Activated T-helper 1 cell treated with anti-CD3 and anti-CD28 coated beads, Interleukin-12 subunit alpha, Interleukin-12 subunit beta, Interleukin-2, Interleukin-4 antibody, amounts not matched to agents 30 ng/mL and 10 ng/mL and 1 ng/mL, durations not matched to agents 14 hours and 24 hours and 36 hours (primary cell): Measurements from ENCODE around the gene B4GALT2. TPM values are rescaled to one million over a fixed set of nuclear protein-coding genes. Genes with fewer than 3 reads are reported as not detected.

Experiments
- DNase-seq: peaks from one replicate; pipeline ENCODE4 v3.0.0; 2021; ENCODE audit warnings: low spot score
- H3K27ac Mint-ChIP-seq: one replicate; pipeline ENCODE4 v1.8.0; 2021; ENCODE audit warnings: mild to moderate bottlenecking, mixed read lengths
- H3K27me3 Mint-ChIP-seq: one replicate; pipeline ENCODE4 v1.8.0; 2022; ENCODE audit warnings: mild to moderate bottlenecking, moderate library complexity, mixed read lengths; ENCODE audit not compliant: insufficient read depth
- H3K36me3 Mint-ChIP-seq: one replicate; pipeline ENCODE4 v1.8.0; 2021; ENCODE audit warnings: low read depth, mixed read lengths
- H3K4me1 Mint-ChIP-seq: one replicate; pipeline ENCODE4 v1.8.0; 2021; ENCODE audit warnings: low read depth, mixed read lengths
- H3K4me3 Mint-ChIP-seq: one replicate; pipeline ENCODE4 v1.8.0; 2021; ENCODE audit warnings: mild to moderate bottlenecking, moderate library complexity, mixed read lengths
- H3K9me3 Mint-ChIP-seq: one replicate; pipeline ENCODE4 v1.8.0; 2021; ENCODE audit warnings: mixed read lengths
- intact Hi-C: fragments of 100-400 bp; cut with micrococcal nuclease; formaldehyde crosslinking; loops from one replicate; pipeline ENCODE4 v1.15.1; 2024
- total RNA-seq: library from RNA; stranded (reverse); gene quantifications from 2 replicates; pipeline ENCODE4 v1.2.3, GENCODE V29; 2022

The B4GALT2 gene
- total RNA-seq, 1 donor from 2014 or later: 51.3 TPM

DNA sequence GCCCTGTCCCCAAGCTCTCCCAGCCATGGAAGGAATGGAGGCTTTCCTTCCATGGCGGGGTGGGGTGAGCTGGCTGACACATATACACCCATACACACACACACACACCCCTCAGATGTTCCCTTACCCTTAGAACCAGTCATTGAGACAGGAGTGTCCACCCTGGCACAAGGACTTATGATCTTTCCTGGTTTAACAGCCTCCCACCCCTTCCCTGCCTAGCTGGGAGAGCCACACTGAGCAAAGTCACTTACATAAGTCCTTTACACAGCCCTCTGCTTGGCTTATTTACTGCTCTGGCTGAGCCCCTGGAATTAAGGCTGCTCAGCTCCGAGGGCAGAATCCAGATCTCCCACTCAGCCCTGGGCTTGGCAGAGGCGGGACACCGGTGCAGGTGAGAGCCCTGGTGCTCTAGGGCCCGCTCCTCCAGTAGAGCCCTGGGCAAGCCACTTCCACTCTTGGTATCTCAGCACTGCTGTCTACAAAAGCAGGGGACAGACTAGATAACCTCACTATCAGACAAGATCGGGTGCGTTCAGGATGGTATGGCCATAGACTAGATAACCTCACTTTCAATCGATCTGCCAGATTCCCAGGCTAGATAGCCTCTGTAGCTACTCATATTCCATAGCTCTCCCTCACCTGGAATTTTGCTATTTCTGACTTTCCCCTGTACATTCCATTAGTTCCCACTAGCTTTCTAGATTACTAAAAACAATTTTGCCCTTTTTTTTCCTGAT, 35.5 kb downstream of the B4GALT2 start:
- peaks cover 4% of the 10 kb centered on the region for H3K27me3 Mint-ChIP-seq
- no peaks in the 10 kb centered on the region for H3K9me3 Mint-ChIP-seq
- H3K36me3 Mint-ChIP-seq: no peaks in the 10 kb centered on the region
- H3K4me3 Mint-ChIP-seq: no peak overlapping the region
- H3K4me1 Mint-ChIP-seq: no peaks in the 10 kb centered on the region
- no peak overlapping the region for H3K27ac Mint-ChIP-seq
- intact Hi-C loops: no loop called here
- DNase-seq: no peak

DNA sequence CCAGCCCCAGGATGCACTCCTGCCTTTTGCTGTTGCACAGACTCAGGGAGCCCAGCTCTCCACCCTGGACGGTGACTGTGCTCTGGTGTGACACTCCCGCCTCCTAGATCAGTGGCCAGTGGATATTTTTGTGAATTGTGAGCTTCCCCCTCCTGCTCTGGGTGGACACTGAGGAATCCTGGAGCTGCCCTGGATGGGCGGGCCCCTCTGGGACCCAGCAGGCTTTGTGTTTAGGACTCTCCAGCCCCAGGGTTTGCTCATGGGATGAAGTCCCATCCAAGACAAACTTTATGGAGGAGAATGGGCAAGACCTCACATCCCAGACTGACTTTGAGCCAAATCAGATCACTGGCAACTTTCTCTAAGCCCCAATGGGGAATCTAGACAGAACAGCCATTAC, 36.2 kb downstream of the B4GALT2 start:
- intact Hi-C loops: no loop called here

DNA sequence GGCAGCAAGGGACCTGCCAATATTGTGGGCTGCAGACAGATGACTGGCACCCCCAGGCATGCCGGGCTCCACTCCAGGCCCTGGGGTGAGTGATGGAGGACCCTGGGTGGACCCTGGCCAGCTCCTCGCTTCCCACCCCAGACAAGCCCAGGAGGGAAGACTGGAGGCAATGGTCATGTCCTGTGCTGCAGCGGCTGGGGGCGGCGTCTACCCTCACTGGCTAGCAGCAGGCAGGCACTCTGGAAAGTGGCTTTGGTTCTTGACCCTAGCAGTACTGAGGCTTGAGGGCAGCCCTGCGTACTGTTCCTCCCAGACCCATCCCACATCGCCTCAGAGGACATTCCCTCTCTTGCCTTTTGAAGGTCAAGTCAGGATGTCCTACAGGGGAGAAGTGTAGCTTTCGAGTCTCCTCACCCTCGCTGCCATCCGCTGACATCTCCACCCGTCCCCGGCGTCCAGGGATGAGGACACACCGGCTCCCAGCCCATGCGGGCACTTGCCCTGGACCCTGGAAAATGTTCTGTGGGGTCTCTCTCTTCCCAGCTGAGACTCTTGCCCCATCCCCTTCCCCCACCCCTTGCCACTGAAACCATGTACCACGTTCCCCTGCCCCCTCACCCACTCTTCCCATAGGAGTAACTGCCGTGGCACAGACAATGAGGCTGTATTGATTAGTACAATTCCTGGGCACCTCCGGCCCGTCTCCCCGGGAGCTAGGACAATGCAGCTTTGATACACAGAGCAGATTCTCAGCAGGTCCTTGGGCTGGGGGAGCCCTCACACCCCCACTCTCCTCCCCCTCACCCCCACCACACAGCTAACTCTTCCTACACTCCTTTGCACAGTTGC, 37.3 kb downstream of the B4GALT2 start:
- Mint-ChIP-seq H3K27ac (no peak overlapping the region), H3K9me3 (no peaks in the 10 kb centered on the region), H3K4me1 (no peaks in the 10 kb centered on the region), H3K4me3 (no peak overlapping the region), H3K36me3 (no peaks in the 10 kb centered on the region), H3K27me3 (peaks cover 2% of the 10 kb centered on the region)
- no peak for DNase-seq
- intact Hi-C loops: no loop called here

More for the DNA sequence above, 36.2 kb downstream of the B4GALT2 start:
- no peak overlapping the region for H3K4me3 Mint-ChIP-seq
- H3K9me3 Mint-ChIP-seq: no peaks in the 10 kb centered on the region
- H3K27me3 Mint-ChIP-seq: peaks cover 2% of the 10 kb centered on the region
- no peak overlapping the region for H3K27ac Mint-ChIP-seq
- H3K36me3 Mint-ChIP-seq: no peaks in the 10 kb centered on the region
- H3K4me1 Mint-ChIP-seq: no peaks in the 10 kb centered on the region
- DNase-seq: no peak

DNA sequence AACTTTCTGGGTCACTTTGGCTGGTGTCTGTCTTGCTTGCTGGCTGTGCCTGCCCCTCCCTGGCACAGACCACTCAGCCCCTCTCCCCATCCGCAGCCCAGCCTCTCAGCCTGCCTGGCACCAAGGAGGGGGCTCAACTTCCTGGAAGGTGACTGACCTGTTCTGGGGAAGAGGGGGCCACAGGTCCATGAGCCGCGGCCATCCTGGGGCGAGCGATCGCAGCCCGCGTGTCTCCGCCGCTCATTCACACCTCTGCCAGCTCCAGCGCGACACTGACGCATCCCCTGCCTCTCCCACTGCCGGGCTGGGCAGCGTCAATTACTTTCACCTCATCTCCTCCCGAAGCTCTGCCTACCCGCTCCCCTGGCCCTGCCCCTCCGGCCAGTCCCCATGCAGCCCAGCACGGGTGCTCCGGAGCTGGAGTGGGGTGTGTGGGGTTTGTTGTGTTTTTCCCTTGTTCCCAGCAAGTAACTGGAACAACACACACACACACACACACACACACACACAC, 37.9 kb downstream of the B4GALT2 start:
- intact Hi-C loops: no loop called here

DNA sequence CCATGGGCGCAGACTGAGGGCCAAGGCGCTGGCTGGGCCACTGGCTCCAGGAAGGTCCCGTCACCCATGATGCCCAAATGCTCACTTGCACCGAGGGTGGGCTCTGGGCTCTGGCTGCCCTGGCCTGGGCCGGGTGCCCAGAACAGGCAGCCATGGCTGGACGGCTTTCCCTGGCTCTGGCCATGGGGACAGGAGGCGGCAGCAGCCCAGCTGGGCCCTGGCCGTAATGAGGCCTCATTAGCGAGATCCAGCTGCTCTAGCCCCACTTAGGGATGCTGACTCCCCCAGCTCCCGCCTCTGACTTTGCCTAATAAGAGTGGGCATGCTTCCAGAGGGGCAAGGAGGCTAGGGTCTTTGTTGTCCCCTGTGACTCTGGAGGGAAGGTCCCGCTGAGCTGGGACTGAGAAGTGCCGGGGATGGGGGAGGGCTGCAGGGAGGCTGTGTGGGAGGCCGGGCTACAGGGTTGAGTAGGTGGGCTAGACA, 40.5 kb downstream of the B4GALT2 start:
- no peaks in the 10 kb centered on the region for H3K4me1 Mint-ChIP-seq
- H3K36me3 Mint-ChIP-seq: peaks cover 2% of the 10 kb centered on the region
- H3K9me3 Mint-ChIP-seq: no peaks in the 10 kb centered on the region
- intact Hi-C loops: no loop called here
- no peak overlapping the region for H3K4me3 Mint-ChIP-seq
- peaks cover 2% of the 10 kb centered on the region for H3K27me3 Mint-ChIP-seq
- no peak overlapping the region for H3K27ac Mint-ChIP-seq
- DNase-seq: no peak

More for the DNA sequence above, 37.9 kb downstream of the B4GALT2 start:
- no peak overlapping the region for H3K27ac Mint-ChIP-seq
- H3K9me3 Mint-ChIP-seq: no peaks in the 10 kb centered on the region
- no peak for DNase-seq
- peaks cover 2% of the 10 kb centered on the region for H3K27me3 Mint-ChIP-seq
- no peak overlapping the region for H3K4me3 Mint-ChIP-seq
- no peaks in the 10 kb centered on the region for H3K4me1 Mint-ChIP-seq
- H3K36me3 Mint-ChIP-seq: no peaks in the 10 kb centered on the region

DNA sequence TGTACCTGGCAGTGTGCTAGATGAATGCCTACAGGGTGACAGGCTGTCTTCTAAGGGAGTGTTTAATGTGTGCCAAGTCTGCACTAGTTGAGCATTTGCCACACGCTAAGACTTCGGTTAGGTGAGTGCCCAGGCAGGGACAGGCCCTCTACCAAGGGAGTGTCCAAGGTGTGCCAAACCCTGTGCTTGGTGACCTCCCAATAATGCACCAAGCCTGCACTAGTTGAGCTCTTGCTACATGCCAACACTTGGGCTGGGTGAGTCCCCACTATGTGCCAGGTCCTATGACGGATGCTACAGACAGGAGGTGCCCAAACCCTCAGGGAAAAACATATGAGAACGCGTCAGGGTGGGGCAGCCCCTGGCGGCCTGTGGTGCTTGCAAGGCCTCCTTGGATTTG, 41.5 kb downstream of the B4GALT2 start:
- Mint-ChIP-seq H3K4me3 (no peak overlapping the region), H3K4me1 (no peaks in the 10 kb centered on the region), H3K27me3 (peaks cover under 1% of the 10 kb centered on the region), H3K27ac (no peak overlapping the region), H3K36me3 (peaks cover 2% of the 10 kb centered on the region), H3K9me3 (no peaks in the 10 kb centered on the region)
- intact Hi-C loops: no loop called here
- no peak for DNase-seq

DNA sequence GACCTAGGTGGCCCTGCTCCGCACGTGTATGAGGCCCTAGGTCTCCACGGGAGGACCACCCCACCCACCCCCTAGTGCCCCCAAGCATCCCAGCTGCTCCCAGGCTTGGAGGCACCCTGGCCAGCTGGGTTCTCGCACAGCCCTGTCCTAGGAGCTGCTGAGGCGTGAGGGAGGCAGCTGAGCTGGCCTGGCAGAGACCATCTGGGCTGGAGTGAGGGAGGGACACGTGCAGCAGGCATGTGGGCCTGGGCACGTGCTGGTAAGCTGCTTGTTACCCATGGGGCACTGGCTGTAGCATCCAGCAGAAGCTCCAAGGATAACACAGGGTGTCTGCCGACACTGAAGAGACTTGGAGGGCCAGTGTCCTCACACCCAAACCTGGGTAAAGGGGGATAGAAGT, 42.1 kb downstream of the B4GALT2 start:
- no peak for DNase-seq
- Mint-ChIP-seq H3K4me3 (no peak overlapping the region), H3K9me3 (no peaks in the 10 kb centered on the region), H3K4me1 (no peaks in the 10 kb centered on the region), H3K36me3 (peaks cover 2% of the 10 kb centered on the region), H3K27ac (no peak overlapping the region), H3K27me3 (no peaks in the 10 kb centered on the region)
- intact Hi-C loops: no loop called here

DNA sequence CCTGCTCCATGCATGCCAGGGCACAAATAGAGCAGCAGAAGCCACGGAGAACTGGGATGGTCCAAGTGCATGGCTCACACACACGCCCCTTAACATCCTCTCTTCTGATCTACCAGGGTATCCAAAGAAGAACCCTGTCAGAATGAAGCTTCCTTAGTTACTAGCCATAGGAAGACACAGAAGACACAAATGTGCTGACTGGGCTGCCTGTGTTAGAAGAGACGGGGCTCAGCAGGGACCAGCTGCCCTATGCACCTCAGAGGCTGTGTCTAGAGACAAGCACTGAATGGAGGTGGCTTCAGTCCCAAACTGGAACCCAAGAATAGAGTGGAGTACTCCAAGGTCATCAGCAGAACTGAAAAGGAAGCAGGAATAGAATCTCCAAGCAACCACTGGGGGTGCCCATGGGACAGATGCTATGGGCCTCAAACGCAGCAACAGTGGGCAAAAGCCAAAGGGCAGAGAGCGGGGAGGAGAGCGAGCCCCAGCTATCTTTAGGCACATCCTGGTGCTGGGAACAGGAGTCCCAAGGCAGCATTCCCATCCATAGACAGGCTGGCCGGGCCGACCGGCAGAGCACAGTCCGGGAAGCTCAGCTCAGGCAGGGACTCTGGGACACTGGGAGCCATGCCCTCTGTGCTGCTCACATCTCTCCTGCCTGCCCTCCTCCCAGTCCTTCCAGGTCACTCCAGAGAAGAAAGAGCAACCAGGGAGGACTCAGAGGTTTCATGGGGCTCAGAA, 42.7 kb downstream of the B4GALT2 start:
- no peaks in the 10 kb centered on the region for H3K4me1 Mint-ChIP-seq
- H3K9me3 Mint-ChIP-seq: no peaks in the 10 kb centered on the region
- DNase-seq: no peak
- peaks cover 2% of the 10 kb centered on the region for H3K36me3 Mint-ChIP-seq
- H3K27me3 Mint-ChIP-seq: no peaks in the 10 kb centered on the region
- H3K27ac Mint-ChIP-seq: no peak overlapping the region
- no peak overlapping the region for H3K4me3 Mint-ChIP-seq
- intact Hi-C loops: no loop called here

DNA sequence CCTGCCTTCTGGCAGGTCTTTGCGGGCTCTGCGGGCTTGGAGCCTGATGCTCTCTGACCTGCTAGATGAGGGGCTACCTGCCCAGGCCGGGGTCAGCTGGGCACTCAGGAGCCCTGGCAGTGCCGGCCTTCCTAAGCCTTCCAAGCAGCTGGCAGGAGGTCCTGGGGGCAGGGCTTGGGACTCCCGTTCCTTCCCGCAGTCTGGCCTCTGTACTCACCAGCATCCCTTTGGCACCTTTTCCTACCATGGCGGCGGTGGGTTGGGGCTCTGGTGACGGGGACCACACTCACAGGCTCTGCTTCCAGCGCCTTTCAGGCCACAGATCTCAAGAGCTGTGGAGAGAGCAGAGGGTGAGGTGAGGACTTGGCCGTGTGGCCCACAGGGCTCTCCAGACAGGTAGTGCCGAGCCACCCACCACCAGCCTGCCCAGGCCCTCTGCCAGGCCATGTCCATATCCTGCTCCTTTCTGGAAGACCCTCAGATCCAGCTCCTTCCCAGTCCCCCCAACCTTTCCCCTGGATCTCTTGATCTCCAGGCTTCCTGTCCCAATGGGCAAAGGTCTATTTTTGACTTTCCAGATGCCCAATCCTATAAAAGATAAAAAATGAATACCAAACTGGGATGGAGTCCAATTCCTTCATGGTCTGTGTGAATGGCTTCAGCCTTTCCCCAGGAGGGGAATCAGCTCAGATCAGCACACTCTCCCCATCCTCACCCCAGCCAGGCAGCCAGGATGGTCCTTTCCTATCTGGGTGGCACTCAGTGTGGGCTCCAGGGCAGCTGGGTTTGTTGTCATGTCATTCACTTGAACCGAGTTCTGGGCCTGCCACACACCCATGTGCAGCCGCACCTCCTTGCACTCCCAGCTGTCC, 45.3 kb downstream of the B4GALT2 start:
- intact Hi-C loops: no loop called here
- peaks cover 2% of the 10 kb centered on the region for H3K27me3 Mint-ChIP-seq
- H3K4me1 Mint-ChIP-seq: peaks cover 9% of the 10 kb centered on the region
- no peak for DNase-seq
- H3K27ac Mint-ChIP-seq: no peak overlapping the region
- H3K4me3 Mint-ChIP-seq: no peak overlapping the region
- H3K9me3 Mint-ChIP-seq: no peaks in the 10 kb centered on the region
- H3K36me3 Mint-ChIP-seq: peaks cover 3% of the 10 kb centered on the region

DNA sequence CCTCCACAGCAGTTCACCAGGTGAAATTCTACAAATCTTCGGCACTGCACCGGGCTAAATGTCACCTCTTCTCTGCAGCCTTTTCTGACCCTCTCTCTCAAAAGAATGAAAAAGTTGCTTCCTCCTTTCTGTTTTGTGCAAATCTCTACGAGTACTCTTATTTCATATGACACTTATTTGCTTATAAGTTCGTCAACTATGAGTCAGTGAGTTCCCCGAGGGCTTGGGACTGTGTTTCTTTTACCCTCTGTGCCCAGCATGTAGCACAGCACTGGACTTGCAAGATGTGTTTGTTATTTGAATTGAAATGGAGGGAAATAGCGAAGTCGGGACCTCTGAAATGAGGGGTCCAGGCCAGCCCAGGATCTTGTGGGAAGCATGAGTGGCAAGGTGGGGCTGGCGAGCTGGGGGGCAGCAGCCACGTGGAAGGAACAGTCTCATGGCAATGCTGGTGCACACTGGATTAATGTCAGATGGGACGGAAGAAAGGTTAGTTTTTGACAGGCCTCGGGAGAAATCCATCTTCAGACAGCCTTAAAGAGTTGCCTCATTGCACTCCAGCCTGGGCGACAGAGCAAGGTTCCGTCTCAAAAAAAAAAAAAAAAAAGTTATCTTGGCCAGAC, 46.0 kb downstream of the B4GALT2 start:
- no peak overlapping the region for H3K27ac Mint-ChIP-seq
- H3K27me3 Mint-ChIP-seq: peaks cover 2% of the 10 kb centered on the region
- H3K4me3 Mint-ChIP-seq: no peak overlapping the region
- intact Hi-C loops: no loop called here
- peaks cover 3% of the 10 kb centered on the region for H3K36me3 Mint-ChIP-seq
- DNase-seq: no peak
- no peaks in the 10 kb centered on the region for H3K9me3 Mint-ChIP-seq
- peaks cover 16% of the 10 kb centered on the region for H3K4me1 Mint-ChIP-seq

DNA sequence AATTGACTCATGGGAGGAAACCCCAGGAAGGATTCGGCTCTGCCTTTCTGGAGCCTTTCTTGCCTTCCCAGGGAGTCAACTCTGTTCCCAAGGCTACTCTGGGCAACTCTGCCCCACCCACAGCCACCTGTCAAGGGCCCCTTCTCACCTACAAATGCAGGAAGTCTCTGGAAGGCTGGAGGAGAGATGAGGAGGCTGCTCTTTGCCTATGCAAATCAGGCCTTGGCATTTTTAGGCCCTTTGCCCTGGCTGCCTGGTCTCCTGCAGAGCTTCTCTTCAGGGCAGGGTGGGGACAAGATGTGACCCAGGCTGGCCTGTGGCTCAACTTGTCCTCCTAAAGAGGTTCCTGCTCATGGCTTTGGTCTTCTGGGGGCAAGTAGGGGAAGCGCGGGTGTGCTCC, 46.8 kb downstream of the B4GALT2 start:
- no peak overlapping the region for H3K27ac Mint-ChIP-seq
- intact Hi-C loops: no loop called here
- peaks cover 2% of the 10 kb centered on the region for H3K27me3 Mint-ChIP-seq
- peaks cover 16% of the 10 kb centered on the region for H3K4me1 Mint-ChIP-seq
- DNase-seq: no peak
- no peak overlapping the region for H3K4me3 Mint-ChIP-seq
- peaks cover 3% of the 10 kb centered on the region for H3K36me3 Mint-ChIP-seq
- no peaks in the 10 kb centered on the region for H3K9me3 Mint-ChIP-seq

DNA sequence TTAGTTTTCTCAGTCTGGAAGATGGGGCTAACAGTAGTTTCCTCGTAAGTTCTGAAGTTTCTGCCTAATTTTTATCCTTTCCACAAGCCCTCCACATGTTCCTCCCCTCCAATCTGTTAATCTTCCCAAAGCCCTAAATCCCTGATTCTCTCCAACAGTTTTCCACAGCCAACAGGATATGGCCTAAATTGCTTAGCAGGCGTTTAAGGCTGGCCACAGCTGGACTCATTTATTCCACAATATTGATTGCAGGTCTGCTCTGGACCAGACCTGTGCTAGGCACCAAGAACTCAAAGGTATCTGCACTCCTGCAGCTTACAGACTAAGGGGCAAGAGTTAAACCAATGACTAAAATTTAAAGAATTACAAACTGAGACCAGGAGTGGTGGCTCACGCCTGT, 48.3 kb downstream of the B4GALT2 start:
- peaks cover 2% of the 10 kb centered on the region for H3K27me3 Mint-ChIP-seq
- intact Hi-C loops: no loop called here
- no peak overlapping the region for H3K27ac Mint-ChIP-seq
- H3K4me1 Mint-ChIP-seq: peaks cover 21% of the 10 kb centered on the region
- no peak for DNase-seq
- no peaks in the 10 kb centered on the region for H3K9me3 Mint-ChIP-seq
- H3K4me3 Mint-ChIP-seq: no peak overlapping the region
- peaks cover 3% of the 10 kb centered on the region for H3K36me3 Mint-ChIP-seq
